Stimulated activated CD4-positive, alpha-beta T cell treated with anti-CD3 and anti-CD28 coated beads, Interleukin-15, amount 100 ng/mL, for 1 hour (primary cell): Measurements from ENCODE around the gene NCS1.

Experiments used
- DNase-seq, 2 donors: peaks; one replicate each; pipeline ENCODE4 v3.0.0-alpha.2; 2020; ENCODE audit warnings: low read depth in 1 of 2, low spot score in 1 of 2

Gene NCS1

GRCh38 chr9:130193103-130193502 lies 20.9 kb downstream of the NCS1 start:
- no peak for DNase-seq

- no peak for DNase-seq
These were observed 21.6 kb downstream of the NCS1 start for GRCh38 chr9:130193531-130194377.

- no peak for DNase-seq
These were observed 22.3 kb downstream of the NCS1 start for GRCh38 chr9:130194378-130194932.

GRCh38 chr9:130195638-130196037 lies 23.4 kb downstream of the NCS1 start:
- DNase-seq = no peak

- no peak for DNase-seq
These were observed 24.4 kb downstream of the NCS1 start for GRCh38 chr9:130196643-130197042.

- no peak for DNase-seq
These were observed 25.2 kb downstream of the NCS1 start for GRCh38 chr9:130197386-130197785.

- no peak for DNase-seq
These were observed 25.7 kb downstream of the NCS1 start for GRCh38 chr9:130197888-130198287.

- DNase-seq = no peak
These were observed 26.4 kb downstream of the NCS1 start for GRCh38 chr9:130198501-130199179.

GRCh38 chr9:130199605-130200004 lies 27.4 kb downstream of the NCS1 start:
- DNase-seq = no peak

GRCh38 chr9:130200038-130200849 lies 28.0 kb downstream of the NCS1 start:
- DNase-seq = no peak

GRCh38 chr9:130201399-130201873 lies 29.2 kb downstream of the NCS1 start:
- no peak for DNase-seq

GRCh38 chr9:130201974-130202373 lies 29.8 kb downstream of the NCS1 start:
- DNase-seq = no peak

GRCh38 chr9:130204341-130204740 lies 32.1 kb downstream of the NCS1 start:
- no peak for DNase-seq

GRCh38 chr9:130204959-130205358 lies 32.8 kb downstream of the NCS1 start:
- no peak for DNase-seq

- DNase-seq = no peak
These were observed 33.7 kb downstream of the NCS1 start for GRCh38 chr9:130205912-130206311.

- no peak for DNase-seq
These were observed 34.4 kb downstream of the NCS1 start for GRCh38 chr9:130206579-130206978.

- no peak for DNase-seq
These were observed 35.2 kb downstream of the NCS1 start for GRCh38 chr9:130207241-130207992.

GRCh38 chr9:130208600-130209347 lies 36.6 kb downstream of the NCS1 start:
- DNase-seq = no peak

GRCh38 chr9:130209422-130209821 lies 37.2 kb downstream of the NCS1 start:
- no peak for DNase-seq
